SJCRH30 (cell line): ENCODE results near the gene HDDC3. TPM values are rescaled to one million over a fixed set of nuclear protein-coding genes. Genes with fewer than 3 reads are reported as not detected.
A peak's percentile ranks its signal among the peaks of the same experiment; 100 is the strongest.

Experiments used
- DNase-seq, 2 experiments: peaks; one replicate each; pipeline ENCODE4 v3.0.0-alpha.2; 2015 to 2020
- H3K27ac ChIP-seq: fragments of 250-450 bp; sonication (Bioruptor Pico); 2 replicates; pipeline ENCODE4 v1.5.1; 2020; ENCODE audit warnings: mild to moderate bottlenecking, moderate library complexity
- H3K27me3 ChIP-seq: fragments of 250-450 bp; sonication (Bioruptor Pico); 2 replicates; pipeline ENCODE4 v1.5.1; 2020; ENCODE audit warnings: mild to moderate bottlenecking, moderate library complexity
- H3K36me3 ChIP-seq: fragments of 250-450 bp; sonication (Bioruptor Pico); 2 replicates; pipeline ENCODE4 v1.5.1; 2020; ENCODE audit warnings: mild to moderate bottlenecking, moderate library complexity
- H3K4me1 ChIP-seq: fragments of 250-450 bp; sonication (Bioruptor Pico); 2 replicates; pipeline ENCODE4 v1.5.1; 2020; ENCODE audit warnings: mild to moderate bottlenecking, moderate library complexity
- H3K4me3 ChIP-seq: fragments of 250-450 bp; sonication (Bioruptor Pico); 2 replicates; pipeline ENCODE4 v1.5.1; 2020; ENCODE audit warnings: mild to moderate bottlenecking, moderate library complexity
- H3K9me3 ChIP-seq: fragments of 250-450 bp; sonication (Bioruptor Pico); replicated peaks from 2 replicates; pipeline ENCODE4 v1.5.1; 2020; ENCODE audit warnings: mild to moderate bottlenecking, moderate library complexity
- total RNA-seq: library from RNA; depleted of rRNA; stranded (reverse); fragments of >200 nt; shearing (Covaris generic); gene quantifications from 2 replicates; pipeline ENCODE4 v1.2.3, GENCODE V29; 2014

HDDC3 gene
- total RNA-seq, 1 experiment from 2014 or later: 4.7 TPM

- Histone ChIP-seq H3K4me3 (no peak overlapping the region), H3K9me3 (no peaks in the 10 kb centered on the region), H3K27me3 (peaks cover 11% of the 10 kb centered on the region; the same call in 1 of the 2 replicates), H3K36me3 (no peaks in the 10 kb centered on the region), H3K27ac (no peak overlapping the region), H3K4me1 (peaks cover 3% of the 10 kb centered on the region; the same call in 1 of the 2 replicates)
- DNase-seq: no peak
Measured at GRCh38 chr15:90886291-90886614, 46.1 kb downstream of the HDDC3 start.

GRCh38 chr15:90885432-90886290, 46.7 kb downstream of the HDDC3 start:
- no peaks in the 10 kb centered on the region for H3K36me3 ChIP-seq
- H3K27me3 ChIP-seq: peaks cover 5% of the 10 kb centered on the region; the same call in 1 of the 2 replicates
- no peak overlapping the region for H3K27ac ChIP-seq
- no peak overlapping the region for H3K4me3 ChIP-seq
- peak; percentile 74 to 83 for DNase-seq
- no peaks in the 10 kb centered on the region for H3K9me3 ChIP-seq
- peaks cover 3% of the 10 kb centered on the region; the same call in 1 of the 2 replicates for H3K4me1 ChIP-seq

- Histone ChIP-seq H3K27ac (no peak overlapping the region), H3K4me3 (no peak overlapping the region)
- no peak for DNase-seq
Measured at GRCh38 chr15:90884719-90885431, 47.5 kb downstream of the HDDC3 start.

GRCh38 chr15:90883976-90884718, 48.2 kb downstream of the HDDC3 start, which contains the start of gene FES:
TSS of gene FES (plus strand) at chr15:90884504. CDS start at chr15:90885046, 542 bp downstream.
- Histone ChIP-seq H3K9me3 (no peaks in the 10 kb centered on the region), H3K27me3 (no peaks in the 10 kb centered on the region), H3K36me3 (no peaks in the 10 kb centered on the region; the same call in 1 of the 2 replicates), H3K4me3 (no peak within 1 kb of the TSS), H3K27ac (no peak within 1 kb of the TSS), H3K4me1 (no peaks in the 10 kb centered on the region)
- no peak for DNase-seq

More at GRCh38 chr15:90884719-90885431, 47.5 kb downstream of the HDDC3 start:
- Histone ChIP-seq H3K27me3 (no peaks in the 10 kb centered on the region; the same call in 1 of the 2 replicates), H3K36me3 (no peaks in the 10 kb centered on the region; the same call in 1 of the 2 replicates), H3K9me3 (no peaks in the 10 kb centered on the region), H3K4me1 (peaks cover 3% of the 10 kb centered on the region; the same call in 1 of the 2 replicates)

GRCh38 chr15:90883526-90883975, 48.8 kb downstream of the HDDC3 start:
- no peak for DNase-seq
- no peaks in the 10 kb centered on the region for H3K27me3 ChIP-seq
- no peaks in the 10 kb centered on the region; the same call in 1 of the 2 replicates for H3K36me3 ChIP-seq
- H3K4me3 ChIP-seq: no peak overlapping the region
- H3K9me3 ChIP-seq: no peaks in the 10 kb centered on the region
- no peaks in the 10 kb centered on the region for H3K4me1 ChIP-seq
- H3K27ac ChIP-seq: no peak overlapping the region

GRCh38 chr15:90882781-90883525, 49.4 kb downstream of the HDDC3 start:
- Histone ChIP-seq H3K27ac (no peak overlapping the region), H3K4me1 (no peaks in the 10 kb centered on the region), H3K36me3 (no peaks in the 10 kb centered on the region; the same call in 1 of the 2 replicates), H3K4me3 (no peak overlapping the region), H3K9me3 (no peaks in the 10 kb centered on the region), H3K27me3 (no peaks in the 10 kb centered on the region)
- DNase-seq: no peak

GRCh38 chr15:90881978-90882721, 50.2 kb downstream of the HDDC3 start:
- Histone ChIP-seq H3K4me3 (no peak overlapping the region), H3K4me1 (no peaks in the 10 kb centered on the region), H3K27ac (no peak overlapping the region), H3K9me3 (no peaks in the 10 kb centered on the region), H3K36me3 (peaks cover 3% of the 10 kb centered on the region; the same call in 1 of the 2 replicates), H3K27me3 (no peaks in the 10 kb centered on the region)
- DNase-seq: no peak

GRCh38 chr15:90881181-90881977, 51.0 kb downstream of the HDDC3 start:
- no peak overlapping the region for H3K4me3 ChIP-seq
- no peak overlapping the region for H3K27ac ChIP-seq
- H3K9me3 ChIP-seq: no peaks in the 10 kb centered on the region
- no peak for DNase-seq
- H3K36me3 ChIP-seq: peaks cover 5% of the 10 kb centered on the region; the same call in 1 of the 2 replicates
- H3K4me1 ChIP-seq: no peaks in the 10 kb centered on the region
- H3K27me3 ChIP-seq: no peaks in the 10 kb centered on the region

GRCh38 chr15:90880381-90881145, 51.8 kb downstream of the HDDC3 start:
- Histone ChIP-seq H3K27ac (no peak overlapping the region), H3K36me3 (peaks cover 5% of the 10 kb centered on the region; the same call in 1 of the 2 replicates), H3K27me3 (no peaks in the 10 kb centered on the region), H3K4me3 (no peak overlapping the region), H3K9me3 (no peaks in the 10 kb centered on the region), H3K4me1 (no peaks in the 10 kb centered on the region)
- no peak for DNase-seq
